Posterior cingulate gyrus (tissue), 11 donors: ENCODE results near the gene HYAL2.
A peak's percentile ranks its signal among the peaks of the same experiment; 100 is the strongest.
"Not testable (repeated sequence)": the region's sequence is repeated elsewhere in the genome, so short reads cannot be mapped to it uniquely, and the experiment has no call there.

ENCODE experiments used
- DNase-seq, 10 donors: peaks; one replicate each; pipeline versions ENCODE4 v3.0.0 to v3.0.0-alpha.2; 2020 to 2021; ENCODE audit warnings: mixed read lengths in 3 of 10
- intact Hi-C: fragments of 100-400 bp; cut with DNase I; formaldehyde crosslinking; loops from one replicate; pipeline ENCODE4 v1.15.1; 2023

HYAL2 gene

DNA sequence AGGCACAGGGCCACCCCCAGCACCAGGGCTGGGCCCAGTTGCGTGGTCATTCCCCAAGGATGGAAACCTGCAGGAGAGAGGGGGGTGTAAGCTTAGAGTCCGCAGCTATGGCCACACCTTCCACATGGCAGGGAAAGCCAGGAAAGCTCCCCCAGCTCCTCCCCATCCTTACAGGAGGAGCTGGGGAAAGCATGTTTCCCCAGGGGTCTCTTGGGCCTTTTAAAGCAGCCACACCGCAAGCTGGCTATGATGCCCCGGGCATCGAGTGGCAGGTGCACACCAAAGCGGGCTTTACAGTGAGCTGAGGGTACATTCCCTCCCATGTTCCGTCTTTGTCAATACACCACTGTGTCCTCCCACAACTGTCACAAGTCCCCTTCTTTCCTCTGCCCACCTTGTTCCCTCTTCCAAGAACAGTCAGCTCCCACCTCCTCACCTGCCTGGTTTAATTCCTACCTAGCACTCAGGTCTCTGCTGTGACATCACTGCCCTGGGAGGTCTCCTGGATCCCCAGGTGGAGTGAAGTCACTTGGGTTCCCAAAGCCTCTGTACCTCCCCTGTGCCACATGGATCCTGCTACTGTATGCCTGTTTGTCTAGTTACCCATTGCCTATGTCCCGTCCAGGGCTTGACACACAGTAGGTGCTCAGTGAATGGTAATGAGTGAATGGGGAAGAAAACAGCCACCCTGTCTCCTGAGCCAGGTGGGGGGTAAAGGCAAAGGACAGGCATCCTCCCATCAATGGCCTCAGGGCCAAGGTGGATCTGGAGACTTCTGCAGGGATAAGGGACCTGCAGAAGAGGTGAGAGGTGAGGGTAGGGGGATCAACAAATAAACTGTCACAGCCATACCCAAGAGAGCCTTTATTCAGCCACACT, 26.8 kb downstream of the HYAL2 start:
- intact Hi-C loops = no loop called here
- DNase-seq = no peak

- no peak for DNase-seq
- intact Hi-C loops = no loop called here
Observed at GRCh38 chr3:50294492-50295403, 27.8 kb downstream of the HYAL2 start.

DNA sequence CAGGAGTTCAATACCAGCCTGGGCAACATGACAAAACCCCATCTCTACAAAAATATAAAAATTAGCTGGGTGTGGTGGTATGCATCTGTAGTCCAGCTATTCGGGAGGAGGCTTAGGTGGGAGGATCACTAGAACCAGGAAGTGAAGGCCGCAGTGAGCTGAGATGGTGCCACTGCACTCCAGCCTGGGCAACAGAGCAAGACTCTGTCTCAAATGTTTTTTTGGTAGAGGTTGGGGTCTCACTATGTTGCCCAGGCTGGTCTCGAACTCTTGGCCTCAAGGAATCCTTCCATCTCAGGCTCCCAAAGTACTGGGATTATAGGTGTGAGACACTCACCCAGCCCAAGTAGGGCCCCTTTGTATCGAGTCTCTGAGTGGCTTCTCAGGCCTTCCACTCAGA, 28.5 kb downstream of the HYAL2 start:
- no peak for DNase-seq
- intact Hi-C loops = no loop called here

DNA sequence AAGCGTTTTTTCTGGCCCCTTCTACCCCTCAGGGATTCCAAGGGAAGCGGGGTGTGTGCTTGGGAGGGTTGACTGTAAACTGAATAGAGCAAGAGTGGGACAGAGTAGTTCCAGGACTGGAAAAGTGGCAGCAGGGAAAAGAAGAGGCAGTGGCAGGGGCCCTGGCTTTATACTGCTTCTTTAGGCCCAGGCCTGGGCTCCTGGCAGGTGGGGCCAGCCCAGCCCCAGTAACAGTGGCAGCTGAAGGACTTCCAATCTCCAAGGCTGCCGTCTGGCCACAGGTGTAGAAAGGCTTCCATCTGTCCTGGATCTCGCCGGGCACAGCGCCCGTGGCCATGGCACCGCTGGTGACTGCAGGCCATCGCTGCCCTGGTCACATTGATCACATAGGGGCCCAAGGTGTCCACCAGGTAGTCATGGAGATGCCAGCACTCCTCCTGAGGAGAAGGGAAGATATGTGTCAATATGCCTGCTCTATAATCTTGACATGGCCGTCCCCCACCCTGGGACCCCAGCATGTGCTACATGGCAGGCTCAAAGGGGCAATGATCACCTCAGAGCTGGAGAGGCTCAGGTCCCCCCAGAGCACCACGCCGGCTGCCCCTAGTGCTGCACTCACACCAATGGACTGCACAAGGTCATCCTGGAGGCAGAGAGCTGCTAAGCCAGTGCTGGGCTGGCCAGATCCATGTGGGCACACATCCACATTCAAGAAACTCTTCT, 29.3 kb downstream of the HYAL2 start:
- intact Hi-C loops = no loop called here
- no peak for DNase-seq

DNA sequence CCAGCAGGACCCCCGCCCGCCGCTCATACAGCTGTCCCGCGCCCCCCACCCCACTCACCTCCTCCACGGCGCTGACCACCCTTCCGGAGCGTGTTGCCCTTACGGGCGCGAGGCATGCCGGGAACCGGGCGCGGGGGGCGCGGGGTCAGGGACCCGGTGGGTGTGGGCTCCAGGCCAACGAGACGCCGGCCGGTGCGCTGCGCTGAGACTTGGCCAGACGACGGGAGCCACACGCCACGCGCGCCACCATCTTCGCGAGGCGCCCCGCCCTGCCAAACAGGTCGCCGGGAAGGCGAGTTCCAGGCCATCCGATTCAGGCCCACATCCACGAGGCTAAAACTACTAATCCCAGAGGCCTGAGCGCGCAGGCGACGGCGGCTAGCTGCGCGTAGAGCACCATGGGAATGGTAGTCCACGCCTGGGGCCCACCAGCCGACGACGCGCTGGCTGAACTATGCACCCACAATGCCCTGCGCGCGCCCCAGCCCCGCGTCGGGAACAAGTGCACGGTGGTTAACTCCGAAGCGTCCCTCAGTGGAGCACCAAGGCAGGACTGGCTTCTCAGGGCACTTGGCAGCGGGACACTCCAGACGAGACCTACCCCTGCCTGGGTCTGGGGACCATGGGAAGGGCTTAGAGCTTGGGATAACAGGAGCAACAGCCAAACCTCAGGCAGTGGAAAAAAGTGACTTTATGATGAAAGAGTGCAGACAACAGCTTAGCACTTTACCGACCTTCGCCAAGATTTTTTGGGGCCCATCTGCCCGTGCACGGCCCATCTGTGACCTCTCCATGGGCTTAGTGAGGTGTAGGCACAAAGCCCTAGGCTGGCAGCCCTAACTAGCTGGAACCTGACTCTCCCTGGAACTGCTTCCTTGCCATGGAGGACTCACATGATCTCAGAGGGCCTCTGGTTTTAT, 30.1 kb downstream of the HYAL2 start, which contains the start of gene IFRD2:
TSS of gene IFRD2 (minus strand) at position 271 of the 920 bp plus-strand sequence. CDS start at position 116, 155 bp downstream.
- intact Hi-C loops = no loop called here
- DNase-seq = peak; percentile 95 to 100 (median 98)

GRCh38 chr3:50290161-50290641, 32.3 kb downstream of the HYAL2 start:
- no peak for DNase-seq
- intact Hi-C loops = no loop called here

GRCh38 chr3:50289130-50289529, 33.4 kb downstream of the HYAL2 start:
- no peak for DNase-seq
- intact Hi-C loops = no loop called here

DNA sequence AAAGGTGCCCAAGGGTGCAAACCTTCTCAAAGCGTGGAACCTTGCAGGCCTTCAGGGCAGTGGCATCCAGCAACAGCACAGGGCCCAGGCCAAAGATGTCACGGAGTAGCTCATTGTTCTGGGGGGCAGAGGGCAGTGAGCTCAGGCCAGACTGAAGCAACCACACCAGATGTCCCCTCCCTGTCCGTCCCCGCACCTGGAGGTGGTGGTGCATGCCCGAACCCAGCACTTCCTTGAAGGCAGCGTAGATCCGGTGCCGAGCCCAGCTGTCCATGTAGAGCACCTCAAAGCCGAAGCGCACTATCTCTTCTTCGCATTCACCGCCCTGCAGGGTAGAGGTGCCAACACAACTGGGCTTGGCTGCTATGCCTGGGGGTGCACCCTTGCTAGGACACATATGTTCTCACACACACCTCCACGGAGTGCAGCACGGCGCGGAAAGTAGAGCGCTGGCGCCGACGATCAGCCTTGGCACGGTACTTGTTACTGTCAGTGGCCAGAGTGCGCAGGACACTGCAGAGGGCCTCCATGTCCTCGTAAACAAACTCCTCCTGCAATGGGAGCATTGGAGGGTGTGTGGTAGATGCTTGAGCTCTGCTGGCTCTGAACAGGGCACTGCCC, 34.0 kb downstream of the HYAL2 start:
- DNase-seq = no peak
- intact Hi-C loops = no loop called here

DNA sequence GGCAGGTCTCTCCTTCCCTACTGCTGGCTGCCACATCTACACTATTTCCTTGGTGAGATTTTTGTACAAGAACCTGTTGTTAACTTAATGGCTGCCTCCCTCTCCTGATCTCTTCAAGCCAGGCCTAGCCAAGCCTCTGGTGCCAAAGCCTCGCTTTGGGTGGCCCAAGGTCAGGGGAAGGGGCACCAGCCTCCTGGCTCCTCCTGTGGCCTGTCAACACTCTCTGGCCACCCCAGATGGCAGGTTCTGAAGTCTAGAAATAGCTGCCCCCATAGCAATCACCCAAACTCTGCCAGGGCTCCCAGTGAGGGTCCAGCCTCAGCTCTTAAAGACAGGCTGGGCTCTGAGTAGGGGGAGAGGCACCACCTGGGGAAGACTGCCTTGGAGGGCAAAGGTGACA, 35.3 kb downstream of the HYAL2 start:
- intact Hi-C loops = no loop called here

DNA sequence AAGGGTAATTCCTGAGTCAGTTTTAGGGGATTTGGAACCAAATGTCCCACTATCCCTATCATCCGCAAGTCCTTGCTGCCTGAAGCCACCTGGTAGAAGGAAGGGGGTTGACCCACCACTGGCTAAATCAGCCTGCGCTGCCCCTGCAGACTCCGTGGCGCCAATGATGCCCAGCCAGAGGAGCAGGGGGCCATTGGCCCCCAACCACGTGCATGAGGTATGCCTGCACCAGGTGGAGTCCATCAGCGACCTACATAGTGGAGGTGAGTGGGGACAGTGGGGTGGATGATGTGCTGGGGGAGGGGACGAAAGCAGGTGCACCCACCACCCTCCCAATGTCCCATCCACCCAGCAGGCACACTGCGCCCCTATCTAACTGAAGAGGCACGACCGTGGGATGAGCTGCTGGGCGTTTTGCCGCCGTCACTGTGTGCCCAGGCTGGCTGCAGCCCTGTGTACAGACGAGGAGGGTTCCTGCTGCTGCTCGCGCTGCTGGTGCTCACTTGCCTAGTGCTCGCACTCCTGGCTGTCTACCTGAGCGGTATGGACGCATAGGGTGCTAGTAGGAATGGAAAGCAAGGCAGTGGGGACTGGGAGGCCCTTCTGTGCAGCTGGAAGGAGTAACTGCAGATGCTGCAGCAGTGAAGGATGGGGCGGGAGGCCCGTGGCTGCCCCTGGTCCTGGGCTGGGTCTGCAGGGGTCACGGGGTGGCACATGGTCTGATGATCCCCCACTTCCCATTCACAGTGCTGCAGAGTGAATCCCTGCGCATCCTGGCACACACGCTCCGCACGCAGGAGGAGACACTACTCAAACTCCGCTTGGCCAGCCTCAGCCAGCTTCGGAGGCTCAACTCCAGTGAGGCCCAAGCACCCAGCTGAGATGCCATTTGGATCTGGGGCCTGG, 36.0 kb downstream of the HYAL2 start:
- DNase-seq = no peak
- intact Hi-C loops = no loop called here

More for the DNA sequence above, 35.3 kb downstream of the HYAL2 start:
- DNase-seq = no peak

- DNase-seq, intact Hi-C loops: not testable (repeated sequence)
Observed at GRCh38 chr3:50284121-50284520, 38.4 kb downstream of the HYAL2 start.

DNA sequence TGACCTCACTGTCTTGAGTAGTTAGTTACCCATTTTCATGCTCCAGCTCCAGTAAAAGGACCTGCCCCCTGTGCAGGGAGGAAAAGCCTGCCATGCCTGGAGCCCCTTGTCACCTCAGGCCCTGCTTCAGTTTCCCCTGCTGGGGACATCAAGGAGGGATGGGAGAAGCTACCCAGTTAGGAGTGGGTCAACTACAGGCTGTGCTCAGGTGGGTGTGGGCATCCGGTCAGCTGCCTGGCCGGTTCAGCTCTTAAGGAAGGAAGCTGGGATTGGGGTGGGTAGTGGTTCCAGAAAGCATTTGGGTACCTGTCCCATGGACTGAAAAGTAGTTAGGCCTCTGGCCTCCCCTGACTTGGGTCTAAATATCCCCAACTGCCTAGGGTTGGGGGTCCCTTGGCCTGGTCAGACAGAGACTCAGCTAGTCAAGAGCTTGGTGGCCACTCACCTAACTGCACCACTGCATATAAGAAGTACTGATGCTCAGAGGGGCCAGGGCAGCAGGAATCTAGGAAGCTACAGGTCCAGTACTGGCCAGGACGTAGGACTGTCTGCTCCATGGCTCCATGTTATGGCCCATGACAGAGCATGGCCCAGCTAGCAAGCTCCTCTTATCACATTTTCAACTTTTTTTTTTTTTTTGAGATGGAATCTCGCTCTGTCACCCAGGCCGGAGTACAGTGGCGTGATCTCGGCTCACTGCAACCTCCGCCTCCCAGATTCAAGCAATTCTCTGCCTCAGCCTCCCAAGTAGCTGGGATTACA, 43.1 kb downstream of the HYAL2 start:
- intact Hi-C loops = loop anchor here (10.0 kb wide), 1 partner anchor 45 kb away; the partner anchor contains the start of genes HYAL2 and TUSC2
- no peak for DNase-seq

DNA sequence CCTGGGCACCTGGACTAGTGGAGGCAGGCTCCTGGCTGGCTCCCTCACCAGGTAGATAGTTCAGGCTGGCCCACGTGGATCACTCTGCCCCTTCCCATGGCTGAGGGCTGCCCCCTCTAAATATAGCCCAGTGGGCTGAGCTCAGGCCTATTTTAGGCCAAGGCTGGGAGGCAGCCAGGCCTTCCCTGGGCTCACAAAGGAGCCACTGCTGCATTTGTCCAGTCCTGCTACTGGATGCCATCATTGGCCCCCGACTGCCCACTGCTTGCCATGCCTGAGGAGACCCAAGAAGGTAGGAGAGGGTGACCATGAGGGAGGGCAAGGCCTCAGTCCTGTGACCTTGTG, 43.7 kb downstream of the HYAL2 start, which contains the start of gene LSMEM2:
TSS of gene LSMEM2 (plus strand) at position 208 of the 345 bp plus-strand sequence. CDS start at position 235, 27 bp downstream.
- intact Hi-C loops = loop anchor here (10.0 kb wide), 1 partner anchor 46 kb away; the partner anchor contains the start of genes HYAL2 and TUSC2
- peak in 2 of 10 donors; percentile 39 to 90 for DNase-seq

DNA sequence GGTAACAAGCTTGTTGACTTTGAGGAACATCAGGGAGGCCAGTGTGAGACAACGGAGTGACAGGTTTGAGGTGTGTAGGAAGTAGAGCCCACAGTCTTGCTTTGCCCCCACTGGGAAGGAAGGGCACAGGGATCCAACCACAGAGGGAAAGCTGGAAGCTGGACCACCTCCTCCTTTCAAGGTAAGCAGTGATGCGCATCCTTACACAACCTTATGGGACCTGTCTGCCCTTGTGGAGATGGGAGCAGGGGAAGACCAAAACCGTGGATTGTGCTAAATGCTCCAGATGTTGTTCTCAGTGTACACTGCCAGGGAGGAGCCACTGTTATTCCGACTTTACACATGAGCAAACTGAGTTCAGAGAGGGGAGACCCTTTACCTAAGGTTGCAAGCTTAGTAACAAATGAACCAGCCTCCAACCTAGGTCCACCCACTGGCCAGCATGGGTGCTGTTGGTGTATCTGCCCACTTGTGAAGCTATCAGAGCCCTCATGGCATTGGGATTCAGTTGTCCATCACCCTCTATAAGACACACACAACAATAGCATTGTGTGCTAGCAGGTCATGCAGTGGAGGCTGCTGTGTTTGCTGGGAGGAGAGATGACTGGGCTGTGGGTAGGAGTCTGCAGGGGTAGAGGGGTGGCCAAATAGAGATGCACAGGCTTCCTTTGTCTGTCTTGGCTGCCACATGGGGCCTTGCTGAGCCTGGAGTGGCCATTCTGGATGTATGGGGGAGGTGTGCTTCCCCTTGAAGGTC, 44.2 kb downstream of the HYAL2 start:
- intact Hi-C loops = loop anchor here (10.0 kb wide), 1 partner anchor 46 kb away; the partner anchor contains the start of genes HYAL2 and TUSC2
- peak in 2 of 10 donors; percentile 27 to 92 for DNase-seq

DNA sequence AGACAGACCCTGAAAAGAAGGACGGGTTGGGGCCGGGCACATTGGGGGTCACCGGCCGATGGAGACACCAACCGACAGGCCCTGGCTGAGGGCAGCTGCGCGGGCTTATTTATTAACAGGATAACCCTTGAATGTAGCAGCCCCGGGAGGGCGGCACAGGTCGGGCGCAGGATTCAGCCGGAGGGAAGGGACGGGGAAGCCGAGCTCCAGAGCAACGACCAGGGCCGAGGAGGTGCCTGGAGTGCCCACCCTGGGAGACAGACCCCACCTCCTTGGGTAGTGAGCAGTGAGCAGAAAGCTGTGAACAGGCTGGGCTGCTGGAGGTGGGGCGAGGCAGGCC, 45.8 kb downstream of the HYAL2 start:
- DNase-seq = no peak
- intact Hi-C loops = loop anchor here (10.0 kb wide), 1 partner anchor 48 kb away; the partner anchor contains the start of genes HYAL2 and TUSC2
